Thyroid gland (tissue), 4 donors: ENCODE data around the gene LSAMP. TPM values are rescaled to one million over a fixed set of nuclear protein-coding genes. Genes with fewer than 3 reads are reported as not detected.
"Not testable (repeated sequence)": the region's sequence is repeated elsewhere in the genome, so short reads cannot be mapped to it uniquely, and the experiment has no call there.

Experiments
- DNase-seq, 2 donors: peaks; one replicate each; pipeline ENCODE4 v3.0.0-alpha.2; 2019
- H3K27ac ChIP-seq, 3 donors: fragments of 200-600 bp; sonication (generic); 1 replicate in 2 of 3; 2 replicates in 1 of 3; pipeline ENCODE4 v1.5.1; 2016 to 2019; ENCODE audit warnings: mild to moderate bottlenecking in 1 of 3, moderate library complexity in 1 of 3
- H3K27me3 ChIP-seq: fragments of 200-600 bp; sonication (generic); one replicate; pipeline ENCODE4 v1.5.1; 2019
- H3K36me3 ChIP-seq, 2 donors: fragments of 200-600 bp; sonication (generic); one replicate each; pipeline ENCODE4 v1.5.1; 2016 to 2019
- H3K4me1 ChIP-seq, 2 donors: fragments of 200-600 bp; sonication (generic); one replicate each; pipeline ENCODE4 v1.5.1; 2017 to 2019
- H3K4me3 ChIP-seq, 3 donors: fragments of 200-600 bp; sonication (generic); replicated peaks in 1 of 3; 1 replicate in 2 of 3; 2 replicates in 1 of 3; pipeline ENCODE4 v1.5.1; 2016; ENCODE audit warnings: mild to moderate bottlenecking in 1 of 3
- H3K9me3 ChIP-seq: fragments of 200-600 bp; sonication (generic); one replicate; pipeline ENCODE4 v1.5.1; 2017
- POLR2A ChIP-seq, 2 donors: fragments of 450-650 bp; IDR thresholded peaks; one replicate each; pipeline ENCODE4 v1.6.1; 2017; ENCODE audit warnings: antibody characterized with exemption in 2 of 2, mild to moderate bottlenecking in 2 of 2, moderate library complexity in 1 of 2
- WGBS, 2 donors: methylation state at CpG; one replicate each; pipeline ENCODE4 v1.1.5; 2017; 5-methylcytosine and 5-hydroxymethylcytosine counted together
- intact Hi-C: fragments of 100-400 bp; cut with DNase I; formaldehyde crosslinking; loops from one replicate; pipeline ENCODE4 v1.15.1; 2023
- total RNA-seq, 4 donors: library from RNA; depleted of rRNA; stranded (reverse); fragments of >200 nt; gene quantifications; one replicate each; pipeline ENCODE4 v1.2.3, GENCODE V29; 2016
- TF ChIP-seq, protein P1 (sequence below), 6 experiments: fragments of 200-600 bp in 3 of 6; fragments of 450-650 bp in 3 of 6; sonication (generic) in 3 of 6; IDR thresholded peaks; one replicate each; pipeline ENCODE4 v1.5.1; 2016 to 2019; ENCODE audit warnings: antibody characterized with exemption in 6 of 6, mild to moderate bottlenecking in 2 of 6, inconsistent platforms in 1 of 6, moderate library complexity in 1 of 6

The LSAMP gene
- total RNA-seq, 4 donors from 2014 or later = 0.78 to 2.0 (median 1.8) TPM

DNA sequence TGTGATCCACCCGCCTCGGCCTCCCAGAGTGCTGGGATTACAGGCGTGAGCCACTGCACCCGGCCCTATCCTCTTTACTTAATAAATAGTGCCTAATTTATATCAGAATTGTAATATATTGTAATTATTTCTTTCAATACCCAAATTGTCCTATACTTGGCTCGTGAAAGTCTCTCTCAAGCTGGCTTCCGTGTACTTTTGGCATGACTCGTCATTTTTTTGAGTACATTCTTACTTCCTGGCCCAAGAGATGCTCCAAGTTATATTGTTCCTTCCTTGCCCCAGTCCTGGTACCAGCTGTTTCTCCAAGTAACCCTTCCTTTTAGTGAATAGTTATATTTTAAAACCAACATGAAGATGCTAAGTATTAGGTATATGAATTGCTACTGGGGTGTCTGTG lies 366.7 kb downstream of the LSAMP start:
- Histone ChIP-seq H3K4me1 (no peaks in the 10 kb centered on the region), H3K27ac (no peak overlapping the region), H3K36me3 (no peaks in the 10 kb centered on the region), H3K27me3 (no peaks in the 10 kb centered on the region), H3K4me3 (no peak overlapping the region), H3K9me3 (no peaks in the 10 kb centered on the region)
- intact Hi-C loops = no loop called here
- TF ChIP-seq POLR2A (IDR thresholded peaks at IDR 0.05) = no peak
- TF ChIP-seq, protein P1, sequence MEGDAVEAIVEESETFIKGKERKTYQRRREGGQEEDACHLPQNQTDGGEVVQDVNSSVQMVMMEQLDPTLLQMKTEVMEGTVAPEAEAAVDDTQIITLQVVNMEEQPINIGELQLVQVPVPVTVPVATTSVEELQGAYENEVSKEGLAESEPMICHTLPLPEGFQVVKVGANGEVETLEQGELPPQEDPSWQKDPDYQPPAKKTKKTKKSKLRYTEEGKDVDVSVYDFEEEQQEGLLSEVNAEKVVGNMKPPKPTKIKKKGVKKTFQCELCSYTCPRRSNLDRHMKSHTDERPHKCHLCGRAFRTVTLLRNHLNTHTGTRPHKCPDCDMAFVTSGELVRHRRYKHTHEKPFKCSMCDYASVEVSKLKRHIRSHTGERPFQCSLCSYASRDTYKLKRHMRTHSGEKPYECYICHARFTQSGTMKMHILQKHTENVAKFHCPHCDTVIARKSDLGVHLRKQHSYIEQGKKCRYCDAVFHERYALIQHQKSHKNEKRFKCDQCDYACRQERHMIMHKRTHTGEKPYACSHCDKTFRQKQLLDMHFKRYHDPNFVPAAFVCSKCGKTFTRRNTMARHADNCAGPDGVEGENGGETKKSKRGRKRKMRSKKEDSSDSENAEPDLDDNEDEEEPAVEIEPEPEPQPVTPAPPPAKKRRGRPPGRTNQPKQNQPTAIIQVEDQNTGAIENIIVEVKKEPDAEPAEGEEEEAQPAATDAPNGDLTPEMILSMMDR (IDR thresholded peaks at IDR 0.05) = no peak
- WGBS, 2 donors = 91 to 95% methylated on average over 7 of the region's 7 CpGs
- no peak for DNase-seq

DNA sequence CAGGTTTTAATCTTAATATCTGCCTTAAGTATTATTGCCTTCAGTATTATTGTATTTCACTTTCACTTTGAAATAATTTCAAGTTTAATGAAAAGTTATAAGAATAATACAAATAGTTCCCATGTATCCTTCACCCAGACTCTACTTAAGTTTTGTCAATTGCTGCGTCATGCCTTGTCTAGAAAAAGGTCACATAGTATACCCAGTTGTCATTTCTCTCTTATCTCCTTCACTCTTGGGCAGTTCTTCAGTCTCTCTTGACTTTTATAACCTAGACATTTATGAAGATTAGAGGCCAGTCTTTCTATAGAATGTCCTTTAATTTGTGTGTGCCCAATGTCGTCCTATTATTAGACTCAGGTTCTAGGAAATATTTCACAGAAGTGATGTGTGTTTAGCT lies 367.7 kb downstream of the LSAMP start:
- no peak for DNase-seq
- Histone ChIP-seq H3K27ac (no peak overlapping the region), H3K4me3 (no peak overlapping the region), H3K4me1 (no peaks in the 10 kb centered on the region), H3K27me3 (no peaks in the 10 kb centered on the region), H3K36me3 (no peaks in the 10 kb centered on the region), H3K9me3 (no peaks in the 10 kb centered on the region)
- 90 to 97% methylated on average over 2 of the region's 2 CpGs for WGBS, 2 donors
- TF ChIP-seq, protein P1 (IDR thresholded peaks at IDR 0.05) = no peak
- no peak for TF ChIP-seq POLR2A (IDR thresholded peaks at IDR 0.05)
- intact Hi-C loops = no loop called here

DNA sequence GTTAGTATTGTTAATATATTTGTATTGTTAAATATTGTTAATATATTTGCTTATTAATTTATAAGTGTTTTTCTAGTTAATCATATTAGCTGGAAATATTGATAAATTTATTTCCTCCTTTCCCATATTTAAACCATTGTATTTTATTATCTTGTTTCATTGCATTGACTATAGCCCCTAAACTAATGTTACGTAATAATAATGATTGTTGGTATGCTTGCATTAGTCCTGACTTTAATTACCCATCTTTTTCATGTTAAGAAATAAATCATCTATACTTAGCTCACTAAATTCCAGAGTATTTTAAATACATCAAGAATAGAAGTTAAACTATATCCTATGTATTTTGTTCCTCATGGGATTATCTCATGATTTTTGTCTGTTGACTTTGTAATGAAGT lies 368.2 kb downstream of the LSAMP start:
- intact Hi-C loops = no loop called here
- H3K27ac ChIP-seq = no peak overlapping the region
- no peak for DNase-seq
- no peaks in the 10 kb centered on the region for H3K4me1 ChIP-seq
- no peak overlapping the region for H3K4me3 ChIP-seq
- H3K9me3 ChIP-seq = no peaks in the 10 kb centered on the region
- WGBS, 2 donors = 90 to 98% methylated on average over 1 of the region's 1 CpG
- H3K36me3 ChIP-seq = no peaks in the 10 kb centered on the region
- no peaks in the 10 kb centered on the region for H3K27me3 ChIP-seq
- TF ChIP-seq, protein P1 (IDR thresholded peaks at IDR 0.05) = no peak
- no peak for TF ChIP-seq POLR2A (IDR thresholded peaks at IDR 0.05)

DNA sequence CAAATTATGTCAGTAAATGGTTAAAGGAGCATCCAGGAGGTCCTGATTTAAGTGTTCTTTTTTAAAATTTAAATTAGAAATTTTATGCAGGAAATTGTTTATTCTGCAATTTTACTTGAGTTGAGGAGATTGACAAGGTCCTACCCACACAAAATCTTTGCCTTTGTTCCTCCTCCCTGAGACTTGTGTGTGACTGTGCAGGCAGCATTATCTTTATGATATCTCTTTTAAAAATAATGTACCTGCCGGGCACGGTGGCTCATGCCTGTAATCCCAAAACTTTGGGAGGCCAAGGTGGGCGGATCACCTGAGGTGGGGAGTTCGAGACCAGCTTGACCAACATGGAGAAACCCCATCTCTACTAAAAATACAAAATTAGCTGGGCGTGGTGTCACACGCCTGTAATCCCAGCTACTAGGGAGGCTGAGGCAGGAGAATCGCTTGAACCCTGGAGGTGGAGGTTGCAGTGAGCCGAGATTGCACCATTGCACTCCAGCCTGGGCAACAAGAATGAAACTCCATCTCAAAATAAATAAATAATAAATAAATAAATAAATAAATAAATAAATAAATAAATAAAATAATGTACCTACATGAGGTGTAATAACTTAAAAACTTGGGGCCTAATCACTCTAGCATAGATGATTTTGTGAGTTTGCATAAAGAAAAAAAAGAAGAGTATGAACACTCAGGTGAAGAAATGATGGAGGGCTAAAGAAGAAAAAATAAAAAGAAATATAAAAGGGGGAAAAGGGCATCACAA lies 374.6 kb downstream of the LSAMP start:
- H3K27me3 ChIP-seq, intact Hi-C loops, H3K36me3 ChIP-seq, H3K4me3 ChIP-seq, H3K4me1 ChIP-seq, DNase-seq, H3K9me3 ChIP-seq, H3K27ac ChIP-seq: not testable (repeated sequence)
- WGBS, 2 donors = 95 to 96% methylated on average over 8 of the region's 8 CpGs

DNA sequence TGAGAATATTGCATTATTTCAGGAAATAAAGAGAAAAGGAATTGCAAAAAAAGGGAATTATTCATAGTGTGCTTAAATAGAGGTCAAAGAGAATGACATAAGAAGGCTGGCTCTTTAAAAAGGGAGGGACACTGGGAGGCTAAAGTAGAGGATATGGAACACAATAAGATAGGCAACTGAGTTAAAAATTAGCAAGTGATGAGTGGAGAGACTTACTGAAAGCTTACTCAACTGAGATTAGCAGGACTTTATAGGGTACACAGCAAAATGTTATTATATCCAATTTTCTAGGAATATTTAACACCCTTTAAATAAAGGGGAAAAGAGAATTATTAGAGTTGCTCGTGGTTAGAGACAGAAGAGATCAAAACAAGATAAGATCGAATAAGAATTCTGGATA lies 375.2 kb downstream of the LSAMP start:
- no peak for DNase-seq
- intact Hi-C loops = no loop called here
- Histone ChIP-seq H3K4me1 (no peaks in the 10 kb centered on the region), H3K27ac (no peak overlapping the region), H3K27me3 (no peaks in the 10 kb centered on the region), H3K36me3 (no peaks in the 10 kb centered on the region), H3K4me3 (no peak overlapping the region), H3K9me3 (no peaks in the 10 kb centered on the region)
- no peak for TF ChIP-seq POLR2A (IDR thresholded peaks at IDR 0.05)
- WGBS, 2 donors = 72 to 81% methylated on average over 2 of the region's 2 CpGs

DNA sequence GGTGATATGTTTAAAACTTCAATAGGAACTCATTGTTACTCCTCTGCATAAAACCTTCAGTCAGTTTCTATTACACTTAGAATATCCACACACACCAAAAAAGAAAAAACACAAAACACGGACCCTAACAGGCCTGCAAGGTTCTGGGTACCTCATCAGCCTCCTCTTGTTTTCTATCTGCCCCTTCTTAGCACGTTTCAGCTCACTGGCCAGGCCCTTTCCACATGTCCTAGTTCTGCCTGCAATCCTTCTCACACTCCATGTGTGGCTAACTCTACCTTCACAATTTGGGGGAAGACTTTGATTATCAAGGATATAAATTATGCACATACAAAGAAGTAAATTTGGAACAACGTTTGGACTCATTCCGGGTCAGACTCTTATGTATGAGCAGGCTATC lies 376.3 kb downstream of the LSAMP start:
- no peaks in the 10 kb centered on the region for H3K27me3 ChIP-seq
- WGBS, 2 donors = 71 to 77% methylated on average over 4 of the region's 4 CpGs
- no peak for TF ChIP-seq POLR2A (IDR thresholded peaks at IDR 0.05)
- TF ChIP-seq, protein P1 (IDR thresholded peaks at IDR 0.05) = no peak
- intact Hi-C loops = no loop called here
- no peaks in the 10 kb centered on the region for H3K4me1 ChIP-seq
- H3K27ac ChIP-seq = no peak overlapping the region
- H3K36me3 ChIP-seq = no peaks in the 10 kb centered on the region
- H3K4me3 ChIP-seq = no peak overlapping the region
- H3K9me3 ChIP-seq = no peaks in the 10 kb centered on the region
- DNase-seq = no peak
